Transverse colon (tissue), 4 donors: ENCODE results near the gene SEMA4D.

ENCODE experiments used
- CTCF ChIP-seq, 5 experiments: fragments of 200-600 bp in 3 of 5; fragments of 450-650 bp in 2 of 5; sonication (generic) in 3 of 5; IDR thresholded peaks; 1 replicate in 2 of 5; 2 replicates in 3 of 5; pipeline ENCODE4 v1.5.1; 2016 to 2017; ENCODE audit warnings: antibody characterized with exemption in 5 of 5, inconsistent platforms in 3 of 5, mild to moderate bottlenecking in 2 of 5, moderate library complexity in 1 of 5
- EP300 ChIP-seq: sonication (generic); formaldehyde crosslinking; IDR thresholded peaks from one replicate; pipeline ENCODE4 v1.6.1; 2017; ENCODE audit warnings: antibody characterized with exemption, low read depth
- POLR2AphosphoS5 ChIP-seq, 3 donors: sonication (generic); formaldehyde crosslinking; IDR thresholded peaks; one replicate each; pipeline ENCODE4 v1.6.1; 2016; ENCODE audit warnings: antibody characterized with exemption in 3 of 3

GRCh38 chr9:89319015-89319905 lies 178.7 kb downstream of the SEMA4D start:
- TF ChIP-seq CTCF (IDR thresholded peaks at IDR 0.05) (peak in 1 of 5 experiments; percentile 60), EP300 (no peak), POLR2AphosphoS5 (IDR thresholded peaks at IDR 0.05) (no peak)
